Trophoblast cell (in vitro differentiated cells and primary cell): ENCODE measurements around the gene APPBP2. TPM values are rescaled to one million over a fixed set of nuclear protein-coding genes. Genes with fewer than 3 reads are reported as not detected.

Experiments
- DNase-seq, 2 donors: peaks; one replicate each; pipeline ENCODE4 v3.0.0-alpha.2; 2016
- H2AFZ ChIP-seq: 2 replicates; pipeline ENCODE4 v1.6.1; 2013; ENCODE audit warnings: low read length, moderate library complexity, mild to moderate bottlenecking; ENCODE audit not compliant: insufficient read depth, poor library complexity
- H2AK5ac ChIP-seq: 2 replicates; pipeline ENCODE4 v1.6.1; 2013; ENCODE audit warnings: mild to moderate bottlenecking, low read length
- H2BK120ac ChIP-seq: 2 replicates; pipeline ENCODE4 v1.6.1; 2013; ENCODE audit warnings: low read length, mild to moderate bottlenecking, moderate library complexity; ENCODE audit not compliant: insufficient read depth, poor library complexity
- H2BK12ac ChIP-seq: 2 replicates; pipeline ENCODE4 v1.6.1; 2013; ENCODE audit warnings: mild to moderate bottlenecking, low read length, moderate library complexity
- H2BK5ac ChIP-seq: 2 replicates; pipeline ENCODE4 v1.6.1; 2013; ENCODE audit warnings: low read length, low read depth, moderate library complexity, mild to moderate bottlenecking; ENCODE audit not compliant: poor library complexity
- H3K14ac ChIP-seq: 2 replicates; pipeline ENCODE4 v1.6.1; 2013; ENCODE audit warnings: mild to moderate bottlenecking, low read length
- H3K18ac ChIP-seq: 2 replicates; pipeline ENCODE4 v1.6.1; 2013; ENCODE audit warnings: mild to moderate bottlenecking, low read length
- H3K23ac ChIP-seq: 2 replicates; pipeline ENCODE4 v1.6.1; 2013; ENCODE audit warnings: low read length
- H3K27ac ChIP-seq: 2 replicates; pipeline ENCODE4 v1.5.1; 2013; ENCODE audit warnings: low read depth, mild to moderate bottlenecking, inconsistent platforms, low read length, moderate library complexity
- H3K27me3 ChIP-seq: 2 replicates; pipeline ENCODE4 v1.6.1; 2013; ENCODE audit warnings: inconsistent platforms, mild to moderate bottlenecking, low read length, moderate library complexity; ENCODE audit not compliant: insufficient read depth
- H3K36me3 ChIP-seq, 2 experiments: 1 replicate in 1 of 2; 2 replicates in 1 of 2; pipeline ENCODE4 v1.6.1; 2013; ENCODE audit warnings: low read length in 2 of 2, mild to moderate bottlenecking in 2 of 2, moderate library complexity in 1 of 2; ENCODE audit not compliant: insufficient read depth in 2 of 2, control insufficient read depth in 1 of 2
- H3K4ac ChIP-seq: 2 replicates; pipeline ENCODE4 v1.6.1; 2013; ENCODE audit warnings: low read depth, mild to moderate bottlenecking, low read length, moderate library complexity
- H3K4me1 ChIP-seq, 2 experiments: 1 replicate in 1 of 2; 2 replicates in 1 of 2; pipeline ENCODE4 v1.6.1; 2013; ENCODE audit warnings: low read length in 2 of 2, mild to moderate bottlenecking in 2 of 2, moderate library complexity in 1 of 2; ENCODE audit not compliant: insufficient read depth in 2 of 2, control insufficient read depth in 1 of 2
- H3K4me2 ChIP-seq: 2 replicates; pipeline ENCODE4 v1.6.1; 2013; ENCODE audit warnings: inconsistent platforms, mild to moderate bottlenecking, low read length, moderate library complexity
- H3K4me3 ChIP-seq: 2 replicates; pipeline ENCODE4 v1.5.1; 2013; ENCODE audit warnings: mild to moderate bottlenecking, low read depth, low read length, inconsistent platforms
- H3K79me1 ChIP-seq: one replicate; pipeline ENCODE4 v1.6.1; 2013; ENCODE audit warnings: low read length
- H3K79me2 ChIP-seq: 2 replicates; pipeline ENCODE4 v1.6.1; 2013; ENCODE audit warnings: low read length, mild to moderate bottlenecking; ENCODE audit not compliant: control insufficient read depth, insufficient read depth, poor library complexity
- H3K9ac ChIP-seq: 2 replicates; pipeline ENCODE4 v1.6.1; 2013; ENCODE audit warnings: mild to moderate bottlenecking, low read length
- H3K9me3 ChIP-seq: 2 replicates; pipeline ENCODE4 v1.6.1; 2013; ENCODE audit warnings: low read depth, mild to moderate bottlenecking, control low read depth, inconsistent platforms, low read length; ENCODE audit not compliant: insufficient read depth
- H4K12ac ChIP-seq: 2 replicates; pipeline ENCODE4 v1.6.1; 2013; ENCODE audit warnings: low read depth, mild to moderate bottlenecking, low read length, moderate library complexity
- H4K8ac ChIP-seq: 2 replicates; pipeline ENCODE4 v1.6.1; 2013; ENCODE audit warnings: low read depth, mild to moderate bottlenecking, low read length, moderate library complexity
- H4K91ac ChIP-seq: one replicate; pipeline ENCODE4 v1.6.1; 2013; ENCODE audit warnings: low read depth, mild to moderate bottlenecking, low read length, moderate library complexity
- WGBS: extraction: QIAGEN DNeasy Blood & Tissue Kit; methylation state at CpG from one replicate; pipeline ENCODE4 v1.1.7; 2013; ENCODE audit warnings: missing lambda C conversion rate; ENCODE audit not compliant: insufficient read length, insufficient coverage; ENCODE audit errors: extremely low coverage; 5-methylcytosine and 5-hydroxymethylcytosine counted together
- polyA plus RNA-seq: library from polyadenylated mRNA; stranded (reverse); fragments of 200-250 nt; gene quantifications from 2 replicates; pipeline ENCODE4 v1.2.3, GENCODE V29; 2013

The APPBP2 gene, protein sequence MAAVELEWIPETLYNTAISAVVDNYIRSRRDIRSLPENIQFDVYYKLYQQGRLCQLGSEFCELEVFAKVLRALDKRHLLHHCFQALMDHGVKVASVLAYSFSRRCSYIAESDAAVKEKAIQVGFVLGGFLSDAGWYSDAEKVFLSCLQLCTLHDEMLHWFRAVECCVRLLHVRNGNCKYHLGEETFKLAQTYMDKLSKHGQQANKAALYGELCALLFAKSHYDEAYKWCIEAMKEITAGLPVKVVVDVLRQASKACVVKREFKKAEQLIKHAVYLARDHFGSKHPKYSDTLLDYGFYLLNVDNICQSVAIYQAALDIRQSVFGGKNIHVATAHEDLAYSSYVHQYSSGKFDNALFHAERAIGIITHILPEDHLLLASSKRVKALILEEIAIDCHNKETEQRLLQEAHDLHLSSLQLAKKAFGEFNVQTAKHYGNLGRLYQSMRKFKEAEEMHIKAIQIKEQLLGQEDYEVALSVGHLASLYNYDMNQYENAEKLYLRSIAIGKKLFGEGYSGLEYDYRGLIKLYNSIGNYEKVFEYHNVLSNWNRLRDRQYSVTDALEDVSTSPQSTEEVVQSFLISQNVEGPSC
- 42.0 and 42.7 TPM in 2 replicates for polyA plus RNA-seq

DNA sequence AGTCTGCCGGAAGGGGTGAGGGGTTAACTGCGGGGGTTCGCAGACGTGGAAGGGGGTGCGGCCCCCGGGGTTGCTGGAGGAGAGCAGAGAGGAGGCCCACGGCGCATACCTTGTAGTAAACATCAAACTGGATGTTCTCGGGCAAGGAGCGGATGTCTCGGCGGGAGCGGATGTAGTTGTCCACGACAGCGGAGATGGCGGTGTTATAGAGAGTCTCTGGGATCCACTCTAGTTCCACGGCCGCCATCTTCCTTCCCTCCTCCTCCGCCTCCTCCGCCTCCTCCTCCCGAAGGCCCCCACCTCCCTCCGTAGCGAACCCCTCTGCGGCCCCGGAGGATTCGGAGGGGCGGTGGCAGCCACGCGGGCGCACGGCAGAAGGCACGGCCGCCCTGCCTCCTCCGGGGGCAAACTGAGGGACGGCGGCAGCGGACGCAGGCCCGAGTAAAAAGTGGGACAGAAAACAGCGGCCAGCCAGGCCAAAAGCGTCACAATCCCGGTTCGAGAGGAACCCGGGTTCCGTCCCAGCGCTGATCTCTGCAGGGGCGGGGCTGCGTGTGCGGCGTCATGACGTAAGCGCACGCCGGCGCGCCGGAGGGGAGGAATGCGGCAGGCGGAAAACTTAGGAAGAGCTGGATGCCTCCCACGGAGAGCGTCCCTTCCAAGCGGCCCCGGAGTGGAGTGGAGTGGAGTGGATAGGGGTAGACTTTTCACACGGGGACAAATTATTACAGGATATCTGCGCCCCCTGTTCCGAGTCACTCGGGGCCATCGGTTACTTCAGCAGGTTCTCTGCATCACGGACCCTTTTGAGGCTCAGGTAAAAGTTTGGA lies at the start of gene APPBP2:
APPBP2 (minus strand) TSS at position 558 of the 830 bp plus-strand sequence; CDS start at position 247, 311 bp downstream.
- H3K4me1 ChIP-seq = peaks cover 7 to 9% of the 10 kb centered on the region in 2 experiments
- peak within 1 kb of the TSS; percentile 78 for H3K4me2 ChIP-seq
- no CpG with 5 or more reads among the region's 69 CpGs for WGBS
- peaks cover 3 to 6% of the 10 kb centered on the region in 2 experiments for H3K36me3 ChIP-seq
- peak within 1 kb of the TSS; percentile 100 for H4K12ac ChIP-seq
- no peaks in the 10 kb centered on the region for H3K9me3 ChIP-seq
- peak within 1 kb of the TSS; percentile 99 for H3K27ac ChIP-seq
- peak within 1 kb of the TSS; percentile 75 for H2AK5ac ChIP-seq
- H2BK5ac ChIP-seq = peak within 1 kb of the TSS; percentile 99
- peak within 1 kb of the TSS; percentile 86 for H2BK120ac ChIP-seq
- DNase-seq = peak; percentile 90 to 96
- peak within 1 kb of the TSS; percentile 97 for H3K9ac ChIP-seq
- H2AFZ ChIP-seq = peak within 1 kb of the TSS; percentile 96
- peak within 1 kb of the TSS; percentile 78 for H2BK12ac ChIP-seq
- peaks cover 22% of the 10 kb centered on the region for H3K79me2 ChIP-seq
- no peaks in the 10 kb centered on the region for H3K27me3 ChIP-seq
- H4K91ac ChIP-seq = peak within 1 kb of the TSS; percentile 99
- H3K4me3 ChIP-seq = peak within 1 kb of the TSS; percentile 91
- peak within 1 kb of the TSS; percentile 96 for H3K4ac ChIP-seq
- H3K23ac ChIP-seq = peak within 1 kb of the TSS; percentile 63
- peak within 1 kb of the TSS; percentile 100 for H3K18ac ChIP-seq
- peak within 1 kb of the TSS; percentile 100 for H3K14ac ChIP-seq
- H4K8ac ChIP-seq = peak within 1 kb of the TSS; percentile 99
- peaks cover 21% of the 10 kb centered on the region for H3K79me1 ChIP-seq

- Histone ChIP-seq H3K18ac (no peak overlapping the region), H3K79me2 (peaks cover 3% of the 10 kb centered on the region), H3K4me2 (peak overlapping the region; percentile 46), H3K36me3 (no peaks in the 10 kb centered on the region), H2AFZ (no peak overlapping the region), H2BK5ac (peak overlapping the region; percentile 99), H3K79me1 (peaks cover 35% of the 10 kb centered on the region), H2BK120ac (peak overlapping the region; percentile 100), H3K4ac (no peak overlapping the region), H2BK12ac (peak overlapping the region; percentile 4), H3K9me3 (no peaks in the 10 kb centered on the region), H3K4me3 (no peak overlapping the region), H3K27me3 (no peaks in the 10 kb centered on the region), H3K27ac (peak overlapping the region; percentile 99), H2AK5ac (no peak overlapping the region), H3K23ac (no peak overlapping the region), H3K9ac (no peak overlapping the region), H4K91ac (no peak overlapping the region), H3K4me1 (peaks cover 14 to 19% of the 10 kb centered on the region in 2 experiments), H3K14ac (no peak overlapping the region), H4K8ac (no peak overlapping the region), H4K12ac (no peak overlapping the region)
- peak; percentile 95 to 98 for DNase-seq
- WGBS = no CpG with 5 or more reads among the region's 2 CpGs
Measured at GRCh38 chr17:60573236-60574051, 47.4 kb upstream of the APPBP2 start.

DNA sequence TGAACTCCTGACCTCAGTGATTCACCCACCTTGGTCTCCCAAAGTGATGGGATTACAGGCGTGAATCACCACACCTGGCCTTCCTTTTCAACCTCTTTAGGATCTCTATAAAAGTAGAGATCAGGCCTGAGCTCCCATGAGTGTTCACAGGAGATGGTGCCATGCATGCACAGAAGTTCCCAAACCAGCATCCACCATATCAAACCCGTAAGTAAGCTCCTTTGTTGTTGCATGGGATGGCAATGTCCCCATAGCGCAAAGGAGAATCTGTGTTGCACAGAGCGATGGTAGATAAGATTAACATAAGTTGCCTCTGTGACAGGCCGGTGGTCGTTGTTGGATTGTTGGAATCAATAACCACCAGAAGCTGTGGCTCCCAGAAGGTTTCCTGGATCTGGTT lies 39.2 kb upstream of the APPBP2 start:
- no peak for DNase-seq
- Histone ChIP-seq H2BK120ac (peak overlapping the region; percentile 74), H4K91ac (no peak overlapping the region), H2AFZ (no peak overlapping the region), H4K12ac (no peak overlapping the region), H3K9me3 (peaks cover 2% of the 10 kb centered on the region), H3K14ac (no peak overlapping the region), H3K23ac (no peak overlapping the region), H3K4ac (no peak overlapping the region), H3K4me3 (no peak overlapping the region), H3K9ac (no peak overlapping the region), H3K4me1 (peaks cover 0 to 2% of the 10 kb centered on the region in 2 experiments), H2AK5ac (peak overlapping the region; percentile 24), H3K36me3 (no peaks in the 10 kb centered on the region), H3K27ac (no peak overlapping the region), H3K18ac (peak overlapping the region; percentile 7), H3K79me2 (peaks cover 4% of the 10 kb centered on the region), H2BK5ac (no peak overlapping the region), H3K27me3 (no peaks in the 10 kb centered on the region), H3K79me1 (peaks cover 9% of the 10 kb centered on the region), H2BK12ac (no peak overlapping the region), H4K8ac (peak overlapping the region; percentile 13), H3K4me2 (no peak overlapping the region)
- no CpG with 5 or more reads among the region's 6 CpGs for WGBS
